Measurements from ENCODE around the gene IGF2R.
A peak's percentile ranks its signal among the peaks of the same experiment; 100 is the strongest.

The IGF2R gene

DNA sequence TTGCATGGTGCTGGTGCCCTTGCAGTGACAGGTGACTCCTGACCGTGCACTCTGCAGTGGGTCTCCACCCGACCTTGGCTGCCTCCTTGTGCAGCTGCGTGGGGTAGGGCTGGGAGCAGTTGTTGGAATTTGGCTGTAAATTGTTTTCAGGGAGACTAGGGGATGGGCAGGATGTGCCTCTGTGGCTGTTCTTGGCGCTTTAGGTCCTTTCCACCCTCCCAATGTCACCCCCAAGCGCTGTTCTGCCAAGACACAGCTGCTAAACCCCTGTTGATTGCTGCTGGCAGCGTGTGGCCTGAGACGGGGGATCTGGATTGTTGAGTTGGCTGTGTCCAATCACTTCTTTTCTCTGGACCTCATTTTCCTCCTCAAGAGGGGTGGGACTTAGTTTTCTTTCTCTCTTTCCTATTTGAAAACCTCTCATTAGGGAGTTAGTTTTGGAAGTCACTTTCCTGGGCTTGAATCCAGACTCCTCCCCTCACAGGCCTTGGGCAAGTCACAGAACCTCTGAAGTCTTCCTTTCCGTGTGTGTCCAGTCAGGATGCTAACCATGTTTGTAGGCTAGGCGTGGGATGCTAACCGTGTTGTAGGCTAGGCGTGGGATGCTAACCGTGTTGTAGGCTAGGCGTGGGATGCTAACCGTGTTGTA is 8.5 kb downstream of the IGF2R start:
- Histone ChIP-seq H3K9me2 (replicated peaks; ENCODE audit: insufficient read depth, low read length) (no peaks in the 10 kb centered on the region), H3K27me3 (replicated peaks; ENCODE audit: insufficient read depth, low read length) (no peaks in the 10 kb centered on the region), H3K27ac (ENCODE audit: low read length) (peak overlapping the region; percentile 100; the same call in 1 of the 2 replicates), H3K4me2 (ENCODE audit: low read depth, low read length) (peak overlapping the region; percentile 96; the same call in 1 of the 2 replicates), H3K9ac (ENCODE audit: low read length) (peak overlapping the region; percentile 92), H2AFZ (ENCODE audit: low read length) (no peak overlapping the region), H3K36me3 (replicated peaks; ENCODE audit: insufficient read depth, low read length) (no peaks in the 10 kb centered on the region), H4K20me1 (ENCODE audit: insufficient read depth, low read length) (no peaks in the 10 kb centered on the region), H3K79me2 (ENCODE audit: low read length) (peaks cover 94% of the 10 kb centered on the region), H3K4me1 (ENCODE audit: low read length) (peaks cover 69% of the 10 kb centered on the region), H3K4me3 (ENCODE audit: low read length) (peak overlapping the region; percentile 55; the same call in 1 of the 2 replicates), H3F3A (ENCODE audit: insufficient read depth, low read length) (peaks cover 61% of the 10 kb centered on the region), H3K9me3 (replicated peaks; ENCODE audit: insufficient read depth, low read length) (no peaks in the 10 kb centered on the region)
- TF ChIP-seq EZH2phosphoT487 (IDR thresholded peaks at IDR 0.05; ENCODE audit: low read length), result no peak
- no peak for TF ChIP-seq EZH2 (optimal IDR thresholded peaks at IDR 0.05; ENCODE audit: low read depth, low read length)
- TF ChIP-seq, protein P1, sequence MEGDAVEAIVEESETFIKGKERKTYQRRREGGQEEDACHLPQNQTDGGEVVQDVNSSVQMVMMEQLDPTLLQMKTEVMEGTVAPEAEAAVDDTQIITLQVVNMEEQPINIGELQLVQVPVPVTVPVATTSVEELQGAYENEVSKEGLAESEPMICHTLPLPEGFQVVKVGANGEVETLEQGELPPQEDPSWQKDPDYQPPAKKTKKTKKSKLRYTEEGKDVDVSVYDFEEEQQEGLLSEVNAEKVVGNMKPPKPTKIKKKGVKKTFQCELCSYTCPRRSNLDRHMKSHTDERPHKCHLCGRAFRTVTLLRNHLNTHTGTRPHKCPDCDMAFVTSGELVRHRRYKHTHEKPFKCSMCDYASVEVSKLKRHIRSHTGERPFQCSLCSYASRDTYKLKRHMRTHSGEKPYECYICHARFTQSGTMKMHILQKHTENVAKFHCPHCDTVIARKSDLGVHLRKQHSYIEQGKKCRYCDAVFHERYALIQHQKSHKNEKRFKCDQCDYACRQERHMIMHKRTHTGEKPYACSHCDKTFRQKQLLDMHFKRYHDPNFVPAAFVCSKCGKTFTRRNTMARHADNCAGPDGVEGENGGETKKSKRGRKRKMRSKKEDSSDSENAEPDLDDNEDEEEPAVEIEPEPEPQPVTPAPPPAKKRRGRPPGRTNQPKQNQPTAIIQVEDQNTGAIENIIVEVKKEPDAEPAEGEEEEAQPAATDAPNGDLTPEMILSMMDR (IDR thresholded peaks at IDR 0.05; ENCODE audit: low read length), result no peak
- no peak for DNase-seq

DNA sequence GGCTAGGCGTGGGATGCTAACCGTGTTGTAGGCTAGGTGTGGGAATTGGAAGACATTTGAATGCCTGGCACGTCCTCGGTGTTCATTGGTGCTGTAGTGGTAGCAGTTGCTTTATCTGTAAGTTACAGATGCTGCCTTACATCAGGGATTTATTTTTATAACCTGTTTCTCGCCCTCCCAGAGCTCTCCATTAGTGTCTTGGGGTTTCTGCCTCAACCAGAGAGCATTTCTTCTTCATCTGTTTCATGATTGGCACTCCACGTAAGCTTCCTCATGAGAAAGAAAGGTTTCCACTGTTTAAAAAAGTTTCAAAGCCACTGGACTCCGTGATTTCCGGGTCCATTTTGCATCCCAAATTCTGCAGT is 9.0 kb downstream of the IGF2R start:
- H3K4me1 ChIP-seq (ENCODE audit: low read length), result peaks cover 66% of the 10 kb centered on the region
- H3K36me3 ChIP-seq (replicated peaks; ENCODE audit: insufficient read depth, low read length), result no peaks in the 10 kb centered on the region
- no peaks in the 10 kb centered on the region for H4K20me1 ChIP-seq (ENCODE audit: insufficient read depth, low read length)
- TF ChIP-seq, protein P1 (IDR thresholded peaks at IDR 0.05; ENCODE audit: low read length), result no peak
- TF ChIP-seq EZH2phosphoT487 (IDR thresholded peaks at IDR 0.05; ENCODE audit: low read length), result no peak
- no peak for TF ChIP-seq EZH2 (optimal IDR thresholded peaks at IDR 0.05; ENCODE audit: low read depth, low read length)
- peak overlapping the region; percentile 92 for H3K9ac ChIP-seq (ENCODE audit: low read length)
- no peak overlapping the region for H2AFZ ChIP-seq (ENCODE audit: low read length)
- peak overlapping the region; percentile 55 for H3K4me3 ChIP-seq (ENCODE audit: low read length)
- no peaks in the 10 kb centered on the region for H3K27me3 ChIP-seq (replicated peaks; ENCODE audit: insufficient read depth, low read length)
- peaks cover 94% of the 10 kb centered on the region for H3K79me2 ChIP-seq (ENCODE audit: low read length)
- H3K27ac ChIP-seq (ENCODE audit: low read length), result peak overlapping the region; percentile 100
- no peaks in the 10 kb centered on the region for H3K9me3 ChIP-seq (replicated peaks; ENCODE audit: insufficient read depth, low read length)
- H3F3A ChIP-seq (ENCODE audit: insufficient read depth, low read length), result peaks cover 64% of the 10 kb centered on the region
- DNase-seq, result no peak
- H3K9me2 ChIP-seq (replicated peaks; ENCODE audit: insufficient read depth, low read length), result no peaks in the 10 kb centered on the region
- peak overlapping the region; percentile 96 for H3K4me2 ChIP-seq (ENCODE audit: low read depth, low read length)

DNA sequence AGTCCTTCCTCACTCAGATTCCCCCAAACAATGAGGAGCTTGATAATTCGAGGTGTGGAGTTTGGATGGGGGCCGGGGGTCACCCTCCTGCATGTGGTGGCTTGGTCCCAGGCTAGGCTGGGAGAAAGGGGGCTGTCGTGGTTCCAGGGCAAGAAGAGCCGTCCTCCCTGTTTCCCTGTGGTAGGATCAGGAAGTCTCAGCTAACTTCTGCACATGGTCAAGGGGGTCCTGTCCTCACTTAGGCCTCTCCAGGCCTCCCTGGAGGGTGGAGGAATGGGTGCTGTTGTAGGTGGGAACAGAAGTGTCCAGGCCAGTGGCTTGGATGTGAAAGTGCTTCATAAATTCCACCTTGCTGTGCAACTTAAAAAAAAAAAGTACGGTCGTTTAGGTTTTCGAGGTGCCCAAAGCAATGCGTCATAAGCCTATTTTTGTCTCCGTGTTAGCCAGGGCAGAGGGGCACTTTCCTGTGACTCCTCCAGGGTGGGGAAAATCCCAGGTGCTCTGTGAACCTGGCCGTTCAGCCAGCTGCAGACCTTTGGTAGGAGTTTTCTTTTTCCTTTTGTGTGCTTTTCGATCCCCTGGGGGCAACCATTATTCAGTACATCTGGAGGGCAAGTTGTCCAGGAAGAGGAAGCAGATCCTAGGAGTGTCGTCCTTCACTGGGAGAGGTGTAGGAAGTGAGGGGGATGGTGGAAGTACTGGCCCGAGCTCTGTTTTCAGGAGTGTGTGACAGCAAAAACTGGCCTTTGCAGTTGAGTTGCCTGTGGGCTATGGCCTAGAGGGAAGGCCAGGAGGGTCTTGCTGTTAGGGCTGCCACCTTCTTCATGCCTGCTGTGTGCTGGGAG is 9.6 kb downstream of the IGF2R start:
- Histone ChIP-seq H3K4me1 (ENCODE audit: low read length) (peaks cover 64% of the 10 kb centered on the region), H3K79me2 (ENCODE audit: low read length) (peaks cover 94% of the 10 kb centered on the region), H4K20me1 (ENCODE audit: insufficient read depth, low read length) (no peaks in the 10 kb centered on the region), H3K27ac (ENCODE audit: low read length) (peak overlapping the region; percentile 100), H3K4me2 (ENCODE audit: low read depth, low read length) (peak overlapping the region; percentile 96), H3F3A (ENCODE audit: insufficient read depth, low read length) (peaks cover 63% of the 10 kb centered on the region), H3K4me3 (ENCODE audit: low read length) (peak overlapping the region; percentile 55), H3K27me3 (replicated peaks; ENCODE audit: insufficient read depth, low read length) (no peaks in the 10 kb centered on the region), H3K9ac (ENCODE audit: low read length) (peak overlapping the region; percentile 92), H3K36me3 (replicated peaks; ENCODE audit: insufficient read depth, low read length) (no peaks in the 10 kb centered on the region), H3K9me3 (replicated peaks; ENCODE audit: insufficient read depth, low read length) (no peaks in the 10 kb centered on the region), H2AFZ (ENCODE audit: low read length) (no peak overlapping the region), H3K9me2 (replicated peaks; ENCODE audit: insufficient read depth, low read length) (no peaks in the 10 kb centered on the region)
- DNase-seq, result peak; percentile 73
- TF ChIP-seq EZH2phosphoT487 (IDR thresholded peaks at IDR 0.05; ENCODE audit: low read length) (no peak), EZH2 (optimal IDR thresholded peaks at IDR 0.05; ENCODE audit: low read depth, low read length) (no peak)
- TF ChIP-seq, protein P1 (IDR thresholded peaks at IDR 0.05; ENCODE audit: low read length), result no peak

Measured in MM.1S (cell line).